ENCODE data around the gene PIP.
"Not testable (repeated sequence)": the region's sequence is repeated elsewhere in the genome, so short reads cannot be mapped to it uniquely, and the experiment has no call there.

The PIP gene

DNA sequence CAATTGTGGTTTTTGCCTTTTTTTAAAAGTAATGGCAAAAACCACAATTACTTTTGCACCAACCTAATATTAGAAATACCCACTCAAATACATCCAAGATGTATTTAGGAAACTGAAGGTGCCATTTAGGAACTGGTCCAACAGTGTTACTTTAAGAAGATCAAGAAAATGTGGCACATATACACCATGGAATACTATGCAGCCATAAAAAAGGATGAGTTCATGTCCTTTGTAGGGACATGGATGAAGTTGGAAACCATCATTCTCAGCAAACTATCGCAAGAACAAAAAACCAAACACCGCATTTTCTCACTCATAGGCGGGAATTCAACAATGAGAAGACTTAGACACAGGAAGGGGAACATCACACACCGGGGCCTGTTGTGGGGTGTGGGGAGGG lies 48.9 kb downstream of the PIP start:
- not testable (repeated sequence) for FAIRE-seq

DNA sequence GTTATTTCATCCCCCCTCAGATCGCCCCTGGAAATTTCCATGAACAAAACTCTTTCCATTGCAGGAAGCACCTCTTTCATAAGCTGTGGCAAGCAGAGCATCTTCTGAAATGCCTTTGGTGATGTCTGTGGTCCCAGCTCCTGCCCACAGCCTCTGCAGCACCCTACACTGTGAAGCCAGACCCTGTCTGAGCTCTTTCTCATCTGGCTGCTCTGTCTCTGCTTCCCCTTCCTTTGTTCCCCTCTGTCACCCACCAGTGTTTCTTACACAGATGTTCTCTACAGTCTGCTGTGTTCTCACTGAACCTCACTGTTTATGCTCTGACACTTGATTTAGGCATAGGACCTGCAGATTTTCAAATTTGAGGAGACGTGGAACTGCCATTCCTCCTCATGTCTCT lies 49.5 kb downstream of the PIP start:
- FAIRE-seq = no peak

DNA sequence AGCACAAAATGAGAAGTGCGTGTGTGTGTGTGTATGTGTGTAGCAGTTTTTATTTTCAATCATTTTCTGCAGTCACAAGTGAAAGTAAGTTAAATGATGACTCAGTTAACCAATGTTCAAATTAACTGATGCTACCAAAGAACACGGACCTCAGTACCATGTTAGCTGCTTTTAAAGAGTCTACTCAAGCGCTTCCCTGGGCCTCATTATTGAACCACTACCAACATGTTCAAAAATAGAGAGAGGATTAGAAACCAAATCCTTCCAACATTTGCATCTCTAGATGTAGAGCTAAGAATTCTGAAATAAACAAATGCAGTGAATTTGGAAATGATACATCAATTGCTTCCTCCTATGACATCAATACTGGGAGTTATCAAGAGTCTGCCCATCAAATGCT lies 51.1 kb downstream of the PIP start, which contains the start of gene TAS2R39:
Gene TAS2R39 (plus strand): TSS at position 396 of the 400 bp plus-strand sequence. CDS start 0 bp downstream, at position 396.
- no peak for FAIRE-seq

DNA sequence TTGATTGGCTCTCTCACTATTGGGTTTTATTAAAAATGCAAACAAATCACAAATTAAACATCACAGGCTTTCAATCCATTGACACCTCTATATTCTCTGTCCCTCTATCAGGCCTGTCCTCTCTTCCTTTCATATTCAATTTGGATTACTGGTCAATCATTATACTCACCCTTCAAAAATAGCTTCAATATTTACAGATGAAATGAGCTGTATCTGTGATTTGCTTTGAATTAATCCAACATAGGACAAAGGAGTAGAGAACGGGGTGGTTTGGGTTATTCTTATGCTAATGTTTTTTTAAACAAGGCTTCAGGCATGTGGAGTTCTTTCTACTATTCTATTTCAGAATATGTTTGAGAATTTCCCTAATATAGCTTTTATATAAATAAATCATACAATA lies 53.7 kb downstream of the PIP start:
- no peak for FAIRE-seq

DNA sequence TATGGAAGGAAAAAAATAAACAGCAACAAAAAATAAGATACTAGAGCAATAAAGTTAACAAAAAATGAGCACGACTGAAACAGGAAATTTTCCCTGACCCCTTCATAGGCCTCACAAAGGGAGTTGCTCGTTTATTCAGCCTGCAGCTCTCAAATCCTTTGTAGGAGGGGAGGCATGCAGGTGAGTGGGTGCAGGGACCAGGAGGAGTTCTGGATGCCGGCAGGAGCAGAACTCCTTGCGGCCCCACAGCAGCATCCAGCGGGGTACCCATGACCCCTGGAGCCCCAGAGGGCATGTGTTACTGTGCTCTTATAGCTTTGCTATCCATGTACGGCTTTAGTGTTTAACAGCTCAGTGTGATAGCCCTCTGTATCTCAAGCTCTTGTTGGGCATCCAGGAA lies 57.1 kb downstream of the PIP start:
- no peak for FAIRE-seq
